Epidermal melanocyte (primary cell): Measurements from ENCODE around the gene TRIM34.
"Not testable (repeated sequence)": the region's sequence is repeated elsewhere in the genome, so short reads cannot be mapped to it uniquely, and the experiment has no call there.

Source experiments
- DNase-seq: peaks from one replicate; pipeline ENCODE4 v3.0.0; 2011; ENCODE audit warnings: low spot score; ENCODE audit not compliant: insufficient read length

Gene TRIM34

DNA sequence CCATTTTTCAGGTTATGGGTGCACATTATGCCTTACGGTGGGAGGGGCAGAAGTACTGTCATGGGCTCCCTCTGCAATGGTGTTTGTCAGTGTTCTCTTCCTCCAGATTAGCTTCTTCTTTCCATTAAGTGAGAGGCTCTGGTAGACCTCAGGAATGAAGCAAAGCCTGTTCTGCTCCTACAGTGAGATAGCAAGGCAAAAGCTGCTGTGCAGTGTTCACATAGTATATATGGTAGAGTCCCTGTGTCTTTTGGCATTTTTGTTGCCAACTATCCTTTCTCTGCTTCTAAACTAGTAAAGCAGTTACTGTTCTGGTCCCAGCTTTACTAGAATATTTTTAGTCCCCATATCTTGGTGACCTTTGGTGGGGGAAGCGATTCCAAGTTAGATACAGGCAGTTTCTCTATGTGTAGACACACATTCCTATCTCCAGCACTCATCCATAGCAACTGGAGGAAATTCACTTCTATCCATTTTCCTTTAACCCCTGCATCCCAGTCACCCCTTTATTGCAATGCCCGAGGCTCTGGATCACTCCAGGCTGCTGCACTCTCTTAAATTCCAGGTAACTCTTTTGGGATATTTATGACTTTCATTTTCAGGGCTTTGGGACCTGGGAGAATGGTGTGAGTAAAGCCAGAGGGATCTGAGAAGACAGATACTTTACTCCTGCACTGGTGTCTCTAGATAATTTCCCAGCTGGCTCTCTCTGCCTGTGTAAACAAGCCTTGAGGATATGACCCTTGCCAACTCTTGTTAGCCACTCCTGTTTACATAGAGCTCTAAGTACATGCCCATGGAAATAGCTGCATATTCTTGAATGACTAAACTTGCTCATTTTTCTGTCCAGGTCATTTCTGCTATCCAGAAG is 3.9 kb upstream of the TRIM34 start:
- DNase-seq = no peak

DNA sequence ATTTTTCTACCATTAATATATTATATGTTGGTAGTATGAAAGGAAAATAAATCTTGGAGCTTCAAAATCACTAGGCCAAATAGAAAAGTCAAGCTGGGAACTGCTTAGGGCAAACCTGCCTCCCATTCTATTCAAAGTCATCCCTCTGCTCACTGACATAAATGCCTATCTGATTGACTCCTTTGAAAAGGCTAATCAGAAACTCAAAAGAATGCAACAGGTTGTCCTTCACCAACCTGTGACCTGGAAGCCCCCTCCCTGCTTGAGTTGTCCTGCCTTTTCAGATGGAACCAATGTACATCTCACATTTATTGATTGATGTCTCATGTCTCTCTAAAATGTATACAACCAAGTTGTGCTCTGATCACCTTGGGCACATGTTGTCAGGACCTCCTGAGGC is 3.2 kb upstream of the TRIM34 start:
- no peak for DNase-seq

DNA sequence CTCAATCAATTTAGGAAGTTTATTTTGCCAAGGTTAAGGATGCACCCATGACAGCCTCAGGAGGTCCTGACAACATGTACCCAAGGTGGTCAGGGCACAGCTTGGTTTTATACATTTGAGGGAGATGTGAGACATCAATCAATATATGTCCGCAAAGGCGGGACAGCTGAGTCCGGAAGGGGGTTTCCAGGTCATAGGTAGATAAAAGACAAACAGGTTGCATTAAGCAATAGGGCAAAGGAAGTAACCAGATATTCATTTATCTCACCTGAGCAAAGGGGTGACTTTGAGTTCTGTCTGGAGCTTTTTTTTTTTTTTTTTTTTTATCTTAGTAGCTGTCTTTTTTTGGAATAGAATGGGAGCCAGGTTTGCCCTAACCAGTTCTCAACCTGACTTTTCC is 2.0 kb upstream of the TRIM34 start:
- no peak for DNase-seq

DNA sequence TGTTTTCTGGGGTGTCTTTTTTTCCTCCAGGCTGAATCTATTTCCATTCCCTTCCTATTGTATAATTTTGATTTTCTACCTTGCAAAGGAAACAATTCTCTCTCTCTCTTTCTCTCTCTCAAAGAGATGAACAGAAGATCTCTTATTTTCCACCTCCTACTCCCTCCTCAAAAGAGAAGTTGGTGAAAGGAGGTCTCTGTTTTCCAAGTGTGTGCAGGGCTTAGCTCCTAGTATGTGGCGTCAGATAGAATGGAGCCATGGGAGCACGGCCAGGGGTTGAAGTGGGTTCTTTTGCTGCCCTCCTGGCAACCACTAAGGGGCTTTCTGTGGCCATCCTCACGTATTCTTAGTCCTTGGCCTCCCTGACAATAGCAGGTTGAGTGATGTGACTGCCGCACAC is 480 bp downstream of the TRIM34 start:
- DNase-seq = peak; percentile 53

DNA sequence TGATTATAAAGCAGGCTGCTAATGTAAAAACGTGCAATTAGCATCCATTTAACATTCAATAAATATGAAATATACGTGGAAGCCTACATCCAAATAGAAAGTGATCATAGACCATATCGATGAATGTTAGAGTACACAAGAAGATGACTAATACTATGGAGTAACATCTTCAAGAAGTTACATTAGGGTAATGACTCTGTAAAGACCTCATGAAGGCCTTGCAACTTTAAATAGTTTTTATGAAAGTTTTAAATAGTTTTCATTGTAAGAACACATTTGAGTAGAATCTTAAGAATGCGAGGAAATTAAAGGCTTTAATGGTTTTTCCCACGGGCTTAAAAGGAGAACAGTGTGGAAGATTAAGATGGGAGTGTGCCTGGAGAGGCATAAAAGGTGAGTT is 1.4 kb downstream of the TRIM34 start:
- DNase-seq = no peak

DNA sequence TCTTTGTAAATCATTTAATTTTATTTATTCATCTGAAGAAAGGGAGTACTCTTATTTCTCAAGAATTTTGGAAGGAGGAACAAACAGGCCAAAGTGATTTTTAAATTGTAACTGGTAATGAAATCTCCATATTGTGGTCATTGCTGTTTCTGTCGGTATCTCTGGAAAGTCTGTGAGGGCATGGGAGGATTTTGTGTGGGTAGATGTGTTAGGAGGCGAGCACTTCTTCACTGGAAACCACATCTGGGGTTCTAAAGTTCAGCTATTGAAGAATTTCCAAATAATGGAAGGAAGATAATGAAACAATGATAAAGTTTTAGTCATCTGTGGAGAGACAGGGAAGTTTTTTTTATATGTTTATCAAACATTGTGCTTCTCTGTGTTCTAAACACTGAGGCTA is 6.6 kb downstream of the TRIM34 start:
- DNase-seq = no peak

DNA sequence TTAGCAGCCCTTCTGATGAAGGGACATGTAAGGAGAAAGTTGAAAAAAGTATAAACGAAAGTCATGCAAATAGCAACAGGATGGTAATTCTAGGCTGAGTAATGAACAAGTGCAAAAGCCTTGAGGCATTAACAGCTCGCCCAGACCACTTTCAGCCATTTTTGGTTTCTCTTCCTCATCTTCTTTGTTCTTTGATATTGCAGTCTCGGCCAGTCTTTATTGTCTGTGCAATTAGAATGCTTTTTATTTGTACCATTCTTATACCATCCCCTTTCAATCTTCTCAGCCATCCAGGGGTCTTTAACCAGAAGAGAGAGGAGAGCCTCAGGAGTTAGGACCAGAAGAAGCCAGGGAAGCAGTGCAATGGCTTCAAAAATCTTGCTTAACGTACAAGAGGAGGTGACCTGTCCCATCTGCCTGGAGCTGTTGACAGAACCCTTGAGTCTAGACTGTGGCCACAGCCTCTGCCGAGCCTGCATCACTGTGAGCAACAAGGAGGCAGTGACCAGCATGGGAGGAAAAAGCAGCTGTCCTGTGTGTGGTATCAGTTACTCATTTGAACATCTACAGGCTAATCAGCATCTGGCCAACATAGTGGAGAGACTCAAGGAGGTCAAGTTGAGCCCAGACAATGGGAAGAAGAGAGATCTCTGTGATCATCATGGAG is 7.3 kb downstream of the TRIM34 start:
- DNase-seq = no peak

DNA sequence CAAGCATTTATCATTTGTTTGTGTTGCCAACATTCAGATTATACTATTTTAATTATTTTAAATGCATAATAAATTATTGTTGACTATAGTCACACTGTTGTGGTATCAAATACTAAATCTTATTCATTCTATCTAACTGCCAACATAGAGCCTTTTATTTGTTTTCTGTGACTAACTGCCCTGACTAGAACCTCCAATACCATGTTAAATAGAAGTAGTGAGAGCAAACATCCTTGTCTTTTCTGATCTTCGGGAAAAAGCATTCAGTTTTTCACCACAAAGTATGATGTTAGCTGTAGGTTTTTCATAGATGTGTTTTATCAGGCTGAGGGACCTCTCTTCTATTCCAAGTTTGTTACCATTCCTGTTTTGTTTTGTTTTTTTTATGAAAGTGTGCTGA is 15.2 kb downstream of the TRIM34 start:
- no peak for DNase-seq

DNA sequence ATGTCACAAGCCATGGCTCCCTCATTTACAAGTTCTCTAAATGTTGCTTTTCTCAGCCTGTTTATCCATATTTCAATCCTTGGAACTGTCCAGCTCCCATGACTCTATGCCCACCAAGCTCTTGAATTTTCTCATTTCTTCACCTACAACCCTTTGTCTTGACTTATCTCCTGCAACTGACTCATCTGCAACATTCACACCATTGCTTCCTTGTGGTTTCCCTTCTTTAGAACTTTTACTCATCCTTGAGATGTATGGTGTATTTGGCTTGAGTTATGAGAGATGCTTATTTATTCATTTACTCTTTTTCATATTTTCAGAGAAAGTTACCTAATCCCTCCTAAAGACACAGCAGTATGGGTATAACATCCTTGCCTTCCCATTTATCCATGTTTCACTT is 18.8 kb downstream of the TRIM34 start:
- no peak for DNase-seq

DNA sequence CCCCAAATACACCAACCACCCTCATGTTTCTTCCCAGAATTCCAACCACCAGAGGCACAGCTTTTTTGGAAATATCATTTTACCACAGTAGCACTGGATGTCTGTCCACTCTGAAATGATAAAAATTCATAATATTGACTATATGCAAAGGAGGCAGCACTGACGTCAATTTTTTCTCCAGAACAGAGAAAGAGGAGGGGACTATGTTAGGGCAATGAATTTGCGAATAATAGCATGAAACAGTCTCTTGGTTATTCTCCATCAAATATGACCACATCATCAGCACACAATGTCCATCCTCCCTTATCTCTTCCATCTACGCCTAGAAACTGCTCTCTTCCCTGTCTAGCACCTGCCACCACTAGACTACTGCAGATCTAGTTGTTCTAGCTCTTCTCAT is 21.3 kb downstream of the TRIM34 start:
- no peak for DNase-seq

DNA sequence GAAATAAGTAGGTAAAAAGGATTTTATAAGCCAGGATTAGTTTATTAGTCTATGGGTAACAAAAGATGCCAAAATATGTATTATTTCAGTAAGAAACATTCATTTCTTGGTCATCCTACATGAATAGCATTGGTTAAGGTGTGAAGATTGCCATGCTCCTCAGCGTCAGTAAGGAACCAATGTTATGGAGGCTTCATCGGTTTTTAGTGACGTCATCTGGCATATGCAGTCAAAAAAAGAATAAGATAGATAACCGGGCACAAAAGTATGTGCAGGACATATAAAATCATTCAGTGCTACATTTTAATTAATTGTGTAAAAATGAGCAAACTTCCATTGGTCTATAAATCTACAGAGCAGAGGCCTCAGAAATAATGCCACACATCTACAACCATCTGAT is 30.7 kb downstream of the TRIM34 start:
- no peak for DNase-seq

DNA sequence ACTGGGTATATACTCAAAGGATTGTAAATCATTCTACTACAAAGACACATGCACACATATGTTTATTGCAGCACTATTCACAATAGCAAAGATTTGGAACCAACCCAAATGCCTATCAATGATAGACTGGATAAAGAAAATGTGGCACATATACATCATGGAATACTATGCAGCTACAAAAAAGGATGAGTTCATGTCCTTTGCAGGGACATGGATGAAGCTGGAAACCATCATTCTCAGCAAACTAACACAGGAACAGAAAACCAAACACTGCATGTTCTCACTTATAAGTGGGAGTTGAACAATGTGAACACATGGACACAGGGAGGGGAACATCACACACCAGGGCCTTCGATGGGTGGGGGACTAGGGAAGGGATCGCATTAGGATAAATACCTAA is 32.2 kb downstream of the TRIM34 start:
- not testable (repeated sequence) for DNase-seq

DNA sequence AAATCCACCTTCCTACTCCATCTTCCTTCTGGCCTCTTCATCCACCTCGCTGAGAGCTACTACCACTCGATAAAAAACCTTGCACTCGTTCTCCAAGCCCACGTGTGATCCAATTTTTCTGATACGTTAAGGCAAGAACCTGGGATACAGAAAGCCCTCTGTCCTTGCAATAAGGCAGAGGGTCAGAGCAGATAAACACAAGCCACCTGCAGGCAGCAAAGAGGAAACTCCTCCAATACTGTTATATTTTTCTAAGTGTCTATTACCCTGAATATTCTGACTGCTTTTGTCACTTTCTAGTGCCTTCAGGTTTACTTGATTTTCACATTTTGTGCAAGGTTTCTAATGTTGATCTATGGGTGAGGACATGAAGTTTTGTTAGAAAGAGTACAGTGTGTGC is 33.5 kb downstream of the TRIM34 start:
- DNase-seq = no peak

DNA sequence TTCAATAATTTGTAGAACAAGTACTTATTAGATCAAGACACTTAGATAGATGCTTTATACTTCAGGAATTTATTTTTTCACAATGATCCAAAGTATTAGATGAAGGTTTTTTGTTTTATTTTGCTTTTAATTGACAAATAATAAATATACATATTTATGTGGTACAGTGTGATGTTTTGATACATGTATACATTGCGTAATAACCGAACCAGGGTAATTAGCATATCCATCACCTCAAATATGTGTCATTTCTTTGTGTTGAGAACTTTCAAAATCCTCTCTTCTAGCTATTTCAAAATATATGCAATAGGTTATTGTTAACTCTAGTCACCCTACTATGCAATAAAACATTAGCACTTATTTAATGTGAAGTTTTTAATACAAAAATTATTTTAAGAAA is 38.7 kb downstream of the TRIM34 start:
- DNase-seq = no peak

DNA sequence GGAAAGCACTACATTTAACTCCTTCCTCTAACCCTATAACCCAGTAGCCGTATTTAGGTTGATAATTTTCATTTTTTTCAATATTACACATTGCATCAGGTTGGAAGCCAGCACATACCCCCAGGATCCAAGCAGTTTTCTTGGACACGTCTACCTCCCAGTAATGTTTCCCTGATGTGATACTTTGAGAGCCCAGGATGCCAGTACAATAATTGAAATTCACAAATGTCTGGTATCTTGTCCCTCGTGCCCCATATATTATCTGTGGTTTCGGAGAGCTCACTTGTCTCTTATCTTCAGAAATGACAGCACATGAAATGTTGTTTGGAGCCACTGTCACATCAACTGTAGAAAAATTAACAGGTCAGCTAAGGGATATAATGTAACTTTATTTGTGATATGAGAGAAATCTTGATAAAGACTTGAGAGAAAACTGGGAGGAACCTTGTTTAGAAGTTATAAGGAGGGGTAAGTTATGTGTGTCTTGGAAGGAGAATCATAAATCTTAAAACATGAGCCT is 40.3 kb downstream of the TRIM34 start:
- no peak for DNase-seq

DNA sequence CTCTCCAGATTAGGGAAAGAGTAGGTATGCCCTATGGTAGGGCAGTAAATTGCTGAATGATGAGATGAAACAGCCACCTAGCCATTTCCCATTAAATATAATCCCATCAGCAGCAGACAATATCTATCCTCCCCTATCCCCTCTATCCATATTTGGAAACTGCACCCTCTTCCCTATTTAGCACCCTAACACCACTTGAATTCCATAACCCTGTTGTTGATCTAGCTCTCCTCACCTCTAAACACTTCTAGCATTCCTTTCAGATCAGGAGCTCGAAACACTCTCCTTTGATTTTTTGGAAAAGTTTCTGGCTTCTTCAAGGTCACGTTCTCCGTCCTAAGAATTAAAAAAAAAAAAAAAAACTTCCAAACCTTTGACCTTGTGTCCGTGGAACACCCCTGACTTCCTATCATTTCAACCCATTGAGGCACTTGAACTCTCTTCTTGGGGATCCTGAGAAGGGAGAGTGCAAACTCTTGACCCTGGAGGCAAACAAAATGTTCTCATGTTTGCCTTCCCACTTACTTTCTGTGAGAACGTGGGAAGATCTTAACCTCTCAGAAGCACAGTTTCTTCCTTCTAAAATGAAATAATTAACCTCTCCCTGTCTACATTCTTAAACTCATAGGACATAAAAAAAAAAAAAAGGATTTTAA is 41.1 kb downstream of the TRIM34 start:
- DNase-seq = no peak

DNA sequence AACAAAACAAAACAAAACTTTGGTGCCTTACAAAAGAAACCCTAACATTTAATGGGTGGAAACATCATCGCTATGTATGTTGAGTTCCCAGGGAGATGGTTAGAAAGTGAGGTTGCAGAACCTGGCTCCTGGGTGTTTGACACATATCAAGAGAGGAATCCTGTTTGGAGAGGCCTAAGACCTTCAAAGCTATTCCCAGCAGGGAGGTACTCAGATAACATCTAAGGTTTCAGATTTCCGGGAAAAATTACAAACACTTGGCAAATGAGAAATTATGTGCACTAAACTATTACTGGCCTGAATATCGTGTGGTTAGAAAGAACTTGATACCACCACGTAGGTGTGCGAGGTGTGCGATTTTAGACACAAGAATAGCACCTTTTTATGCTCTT is 41.6 kb downstream of the TRIM34 start:
- DNase-seq = no peak

DNA sequence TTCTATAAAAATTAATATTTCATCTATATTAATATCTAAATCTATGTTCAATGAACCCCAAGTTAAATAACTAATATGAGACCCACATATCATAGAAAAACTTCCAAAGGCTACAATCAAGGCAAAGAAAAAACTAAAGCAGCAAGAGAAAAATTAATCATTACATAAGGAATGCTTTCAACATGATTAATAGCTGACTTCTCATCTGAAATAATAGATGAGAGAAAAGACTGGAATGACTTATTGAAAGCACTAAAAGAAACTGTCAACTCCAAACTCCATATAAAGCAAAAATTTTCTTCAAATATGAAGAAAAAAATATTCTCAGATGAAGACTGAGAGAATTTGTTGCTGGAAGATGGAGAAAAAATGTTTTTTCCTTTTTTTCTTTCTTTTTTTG is 47.0 kb downstream of the TRIM34 start:
- DNase-seq = no peak

DNA sequence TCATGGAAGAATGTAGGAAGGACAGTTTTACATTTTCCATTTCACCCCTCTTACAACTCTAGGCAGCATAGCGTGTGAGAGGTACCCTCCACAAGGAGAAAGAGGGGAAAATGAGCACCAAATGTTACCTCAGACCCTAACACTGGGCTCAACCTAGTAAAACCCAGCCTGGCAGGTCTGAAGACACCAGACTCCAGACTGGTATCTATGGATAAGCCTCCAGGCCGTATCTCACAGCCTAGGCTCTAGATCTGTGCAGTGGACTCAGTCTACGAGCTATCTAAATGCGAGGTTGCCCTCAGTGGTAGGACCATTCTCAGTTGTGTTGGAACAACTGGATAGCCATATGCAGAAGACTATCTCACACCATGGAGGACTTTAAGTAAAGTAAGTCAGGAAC is 49.6 kb downstream of the TRIM34 start:
- DNase-seq = no peak

DNA sequence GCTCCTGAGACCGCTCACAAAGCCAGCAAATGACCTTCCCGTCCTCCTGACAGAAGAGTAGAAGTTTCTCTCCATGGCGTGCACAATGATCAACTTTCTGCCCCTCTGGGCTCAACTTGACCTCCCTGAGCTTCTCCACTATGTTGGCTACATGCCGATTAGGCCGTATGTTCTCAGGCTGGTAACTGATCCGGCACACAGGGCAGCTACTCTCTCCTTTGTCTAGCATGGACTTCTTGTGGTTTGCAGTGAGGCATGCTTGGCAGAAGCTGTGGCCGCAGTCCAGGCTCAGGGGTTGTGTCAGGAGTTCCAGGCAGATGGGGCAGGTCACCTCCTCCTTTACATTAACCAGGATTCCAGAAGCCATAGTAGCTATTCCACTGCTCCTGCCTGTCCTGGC is 55.0 kb downstream of the TRIM34 start:
- DNase-seq = no peak

DNA sequence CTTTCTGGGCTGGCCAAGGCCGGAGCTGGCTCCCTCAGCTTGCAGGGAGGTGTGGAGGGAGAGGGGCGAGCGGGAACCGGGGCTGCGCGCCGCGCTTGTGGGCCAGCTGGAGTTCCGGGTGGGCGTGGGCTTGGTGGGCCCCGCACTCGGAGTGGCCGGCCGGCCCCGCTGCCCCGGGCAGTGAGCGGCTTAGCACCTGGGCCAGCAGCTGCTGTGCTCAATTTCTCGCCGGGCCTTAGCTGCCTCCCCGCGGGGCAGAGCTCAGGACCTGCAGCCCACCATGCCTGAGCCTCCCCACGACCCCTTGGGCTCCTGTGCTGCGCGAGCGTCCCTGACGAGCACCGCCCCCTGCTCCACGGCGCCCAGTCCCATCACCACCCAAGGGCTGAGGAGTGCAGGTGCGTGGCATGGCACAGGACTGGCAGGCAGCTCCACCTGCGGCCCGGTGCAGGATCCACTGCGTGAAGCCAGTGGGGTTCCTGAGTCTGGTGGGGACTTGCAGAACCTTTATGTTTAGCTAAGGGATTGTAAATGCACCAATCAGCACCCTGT is 58.2 kb downstream of the TRIM34 start:
- DNase-seq = not testable (repeated sequence)

DNA sequence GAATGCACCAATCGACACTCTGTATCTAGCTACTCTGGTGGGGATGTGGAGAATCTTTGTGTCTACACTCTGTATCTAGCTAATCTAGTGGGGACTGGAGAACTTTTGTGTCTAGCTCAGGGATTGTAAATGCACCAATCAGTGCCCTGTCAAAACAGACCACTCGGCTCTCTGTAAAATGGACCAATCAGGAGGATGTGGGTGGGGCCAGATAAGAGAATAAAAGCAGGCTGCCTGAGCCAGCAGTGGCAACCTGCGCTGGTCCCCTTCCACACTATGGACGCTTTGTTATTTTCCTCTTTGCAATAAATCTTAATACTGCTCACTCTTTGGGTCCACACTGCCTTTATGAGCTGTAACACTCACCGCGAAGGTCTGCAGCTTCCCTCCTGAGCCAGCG is 58.8 kb downstream of the TRIM34 start:
- not testable (repeated sequence) for DNase-seq
